Ishikawa (cell line): Measurements from ENCODE around the gene MC4R.

ENCODE experiments used
- CEBPB ChIP-seq: IDR thresholded peaks from 2 replicates; pipeline ENCODE4 v1.6.1; 2012
- CREB1 ChIP-seq: IDR thresholded peaks from 2 replicates; pipeline ENCODE4 v1.6.1; 2012; ENCODE audit warnings: low read depth
- EGR1 ChIP-seq: IDR thresholded peaks from 2 replicates; pipeline ENCODE4 v1.6.1; 2012
- EP300 ChIP-seq: IDR thresholded peaks from 2 replicates; pipeline ENCODE4 v1.6.1; 2012; ENCODE audit warnings: borderline replicate concordance
- FOXM1 ChIP-seq: IDR thresholded peaks from 2 replicates; pipeline ENCODE4 v1.6.1; 2012; ENCODE audit warnings: low read depth, borderline replicate concordance
- MAX ChIP-seq: IDR thresholded peaks from 2 replicates; pipeline ENCODE4 v1.6.1; 2012
- NFIC ChIP-seq: IDR thresholded peaks from 2 replicates; pipeline ENCODE4 v1.6.1; 2012
- RAD21 ChIP-seq: IDR thresholded peaks from 2 replicates; pipeline ENCODE4 v1.6.1; 2012; ENCODE audit warnings: low read depth
- TAF1 ChIP-seq: IDR thresholded peaks from 2 replicates; pipeline ENCODE4 v1.6.1; 2012; ENCODE audit warnings: low read depth, mild to moderate bottlenecking
- TEAD4 ChIP-seq: IDR thresholded peaks from 2 replicates; pipeline ENCODE4 v1.6.1; 2012
- YY1 ChIP-seq: IDR thresholded peaks from 2 replicates; pipeline ENCODE4 v1.6.1; 2012; ENCODE audit warnings: low read depth
- ZBTB7A ChIP-seq: IDR thresholded peaks from 2 replicates; pipeline ENCODE4 v1.6.1; 2012; ENCODE audit warnings: low read depth
- TF ChIP-seq, protein P1 (sequence below): IDR thresholded peaks from 2 replicates; pipeline ENCODE4 v1.6.1; 2012; ENCODE audit warnings: low read depth, mild to moderate bottlenecking

DNA sequence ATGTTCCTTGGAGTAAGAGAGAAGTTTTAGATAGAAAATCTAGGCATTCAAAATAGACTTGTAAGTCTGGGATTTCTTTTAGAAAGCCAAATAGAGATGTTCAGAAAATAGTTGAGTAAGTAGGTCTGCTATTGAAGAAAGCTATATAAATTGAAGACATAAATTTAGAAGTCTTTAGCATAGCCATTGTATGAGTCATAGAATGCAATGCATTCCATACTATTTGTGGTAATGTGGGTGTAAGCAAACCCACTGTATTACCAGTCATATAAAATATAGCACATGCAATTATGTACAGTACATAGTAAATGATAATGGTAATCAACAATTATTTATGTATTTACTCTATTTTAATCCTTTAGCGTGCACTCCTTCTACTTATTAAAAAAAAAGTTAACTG lies 14.1 kb downstream of the MC4R start:
- no peak for TF ChIP-seq YY1
- TF ChIP-seq EP300 = no peak
- no peak for TF ChIP-seq TAF1
- TF ChIP-seq TEAD4 = peak; percentile 40; the same call in 1 of the 2 replicates
- no peak for TF ChIP-seq EGR1
- no peak for TF ChIP-seq ZBTB7A
- no peak for TF ChIP-seq FOXM1
- no peak for TF ChIP-seq MAX
- no peak for TF ChIP-seq CEBPB
- TF ChIP-seq, protein P1, sequence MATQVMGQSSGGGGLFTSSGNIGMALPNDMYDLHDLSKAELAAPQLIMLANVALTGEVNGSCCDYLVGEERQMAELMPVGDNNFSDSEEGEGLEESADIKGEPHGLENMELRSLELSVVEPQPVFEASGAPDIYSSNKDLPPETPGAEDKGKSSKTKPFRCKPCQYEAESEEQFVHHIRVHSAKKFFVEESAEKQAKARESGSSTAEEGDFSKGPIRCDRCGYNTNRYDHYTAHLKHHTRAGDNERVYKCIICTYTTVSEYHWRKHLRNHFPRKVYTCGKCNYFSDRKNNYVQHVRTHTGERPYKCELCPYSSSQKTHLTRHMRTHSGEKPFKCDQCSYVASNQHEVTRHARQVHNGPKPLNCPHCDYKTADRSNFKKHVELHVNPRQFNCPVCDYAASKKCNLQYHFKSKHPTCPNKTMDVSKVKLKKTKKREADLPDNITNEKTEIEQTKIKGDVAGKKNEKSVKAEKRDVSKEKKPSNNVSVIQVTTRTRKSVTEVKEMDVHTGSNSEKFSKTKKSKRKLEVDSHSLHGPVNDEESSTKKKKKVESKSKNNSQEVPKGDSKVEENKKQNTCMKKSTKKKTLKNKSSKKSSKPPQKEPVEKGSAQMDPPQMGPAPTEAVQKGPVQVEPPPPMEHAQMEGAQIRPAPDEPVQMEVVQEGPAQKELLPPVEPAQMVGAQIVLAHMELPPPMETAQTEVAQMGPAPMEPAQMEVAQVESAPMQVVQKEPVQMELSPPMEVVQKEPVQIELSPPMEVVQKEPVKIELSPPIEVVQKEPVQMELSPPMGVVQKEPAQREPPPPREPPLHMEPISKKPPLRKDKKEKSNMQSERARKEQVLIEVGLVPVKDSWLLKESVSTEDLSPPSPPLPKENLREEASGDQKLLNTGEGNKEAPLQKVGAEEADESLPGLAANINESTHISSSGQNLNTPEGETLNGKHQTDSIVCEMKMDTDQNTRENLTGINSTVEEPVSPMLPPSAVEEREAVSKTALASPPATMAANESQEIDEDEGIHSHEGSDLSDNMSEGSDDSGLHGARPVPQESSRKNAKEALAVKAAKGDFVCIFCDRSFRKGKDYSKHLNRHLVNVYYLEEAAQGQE = no peak
- TF ChIP-seq RAD21 = no peak
- no peak for TF ChIP-seq CREB1
- TF ChIP-seq NFIC = no peak
